Epithelial cell of prostate (primary cell): ENCODE measurements around the gene DOCK8.
A peak's percentile ranks its signal among the peaks of the same experiment; 100 is the strongest.

Experiments
- DNase-seq: peaks from one replicate; pipeline ENCODE4 v3.0.0-alpha.2; 2011; ENCODE audit warnings: low read depth, low spot score
- H3K27ac ChIP-seq: fragments of 450-650 bp; 2 replicates; pipeline ENCODE4 v1.5.1; 2017; ENCODE audit warnings: mild to moderate bottlenecking

Gene DOCK8

DNA sequence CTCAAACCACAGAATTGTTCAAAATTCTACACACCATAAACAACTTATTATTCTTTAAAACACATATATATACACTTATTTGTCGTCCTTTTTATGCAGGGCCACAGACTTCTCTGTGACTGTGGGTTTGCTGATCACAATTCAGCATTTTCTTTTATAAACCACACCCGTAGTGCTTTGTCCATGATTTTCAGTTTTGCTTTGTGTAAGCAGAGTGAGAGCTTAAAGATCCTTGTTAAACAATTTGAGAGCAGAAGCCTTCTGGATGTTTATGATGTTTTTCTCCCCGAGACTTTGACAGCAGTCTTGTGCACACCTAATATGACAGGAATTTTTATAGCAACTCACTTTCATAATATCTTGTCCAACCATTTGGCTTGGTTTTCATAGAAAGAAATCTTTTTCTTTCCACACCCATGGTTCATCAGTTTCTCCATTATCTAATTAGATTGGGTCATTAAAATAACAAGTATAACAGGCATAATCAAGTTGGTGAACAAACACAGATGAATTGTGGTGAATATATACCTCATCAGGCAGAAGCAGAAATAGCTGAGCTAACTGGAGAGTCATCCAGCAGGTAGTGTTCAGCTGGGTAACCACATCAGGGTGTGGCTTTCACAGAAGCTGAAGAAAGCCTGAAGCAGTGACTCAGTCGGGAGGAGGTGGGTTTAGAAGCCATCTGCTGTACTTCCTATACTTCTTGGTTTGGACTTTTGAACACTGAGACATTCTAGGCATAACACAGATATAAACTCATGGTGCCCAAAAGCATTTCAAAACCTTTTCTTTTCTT is 232.8 kb downstream of the DOCK8 start:
- H3K27ac ChIP-seq = peak overlapping the region; percentile 86
- peak; percentile 92 for DNase-seq

DNA sequence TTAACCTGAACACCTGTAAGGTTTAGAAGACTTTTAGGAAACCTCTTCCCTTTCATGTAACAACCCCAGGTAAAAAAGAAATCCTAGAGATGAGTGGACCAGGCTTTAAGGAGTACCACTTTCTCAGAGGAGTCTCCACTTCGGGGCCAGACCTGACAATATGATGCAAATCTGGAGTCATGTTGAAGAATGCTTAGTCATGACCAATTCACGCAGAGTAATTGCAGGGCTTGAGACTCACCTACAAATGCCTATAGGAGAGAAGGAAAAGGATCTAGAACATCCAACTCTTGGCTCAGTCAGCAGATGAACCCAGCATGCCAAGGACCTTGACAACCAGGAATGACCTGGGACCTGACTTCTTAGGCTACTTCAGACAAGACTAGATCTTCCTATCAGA is 235.4 kb downstream of the DOCK8 start:
- H3K27ac ChIP-seq = peak overlapping the region; percentile 32

DNA sequence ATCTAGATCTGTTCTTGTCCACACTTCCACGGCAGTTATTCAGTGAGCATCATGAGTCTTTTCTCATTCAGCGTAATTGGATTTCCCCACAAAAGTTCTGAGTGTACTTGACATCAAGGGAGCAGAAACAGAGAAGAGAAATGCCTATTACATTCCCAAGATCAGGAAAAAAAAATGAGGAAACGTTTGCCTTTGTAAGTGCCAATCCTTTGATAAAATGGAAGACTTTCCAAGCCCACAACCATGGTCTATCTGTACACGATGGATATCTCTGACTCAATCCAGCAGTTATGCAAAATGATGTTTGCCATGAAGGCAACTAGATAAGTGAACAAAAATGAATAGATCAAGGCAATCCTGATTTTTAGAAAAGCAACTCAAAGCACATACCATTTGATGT is 235.9 kb downstream of the DOCK8 start:
- no peak for DNase-seq
- H3K27ac ChIP-seq = peak overlapping the region; percentile 32

More for the DNA sequence above, 235.4 kb downstream of the DOCK8 start:
- DNase-seq = no peak

- DNase-seq = no peak
- H3K27ac ChIP-seq = no peak overlapping the region
Measured at GRCh38 chr9:453832-454231, 239.2 kb downstream of the DOCK8 start.

DNA sequence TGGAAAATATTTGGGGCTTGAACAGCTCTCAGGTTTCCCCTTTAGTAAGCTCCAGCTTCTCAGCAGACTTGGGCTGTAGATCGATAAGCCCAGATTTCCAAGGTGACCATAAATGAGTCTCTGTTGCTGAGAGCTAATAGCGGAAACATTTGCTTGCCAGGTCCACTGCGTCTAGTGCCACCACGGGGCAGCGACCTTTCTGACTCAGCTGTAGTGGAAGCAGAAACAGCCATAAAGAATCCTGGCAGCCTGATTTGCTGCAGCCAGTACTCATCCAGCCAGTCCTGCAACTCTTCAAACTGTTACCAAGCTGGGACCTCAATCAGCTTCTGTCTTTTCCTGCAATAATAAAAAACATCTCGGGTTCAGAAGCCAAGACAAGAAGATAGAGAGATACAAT is 241.7 kb downstream of the DOCK8 start:
- H3K27ac ChIP-seq = no peak overlapping the region
- DNase-seq = no peak

- no peak for DNase-seq
- H3K27ac ChIP-seq = no peak overlapping the region
Measured at GRCh38 chr9:458590-458989, 243.9 kb downstream of the DOCK8 start.

DNA sequence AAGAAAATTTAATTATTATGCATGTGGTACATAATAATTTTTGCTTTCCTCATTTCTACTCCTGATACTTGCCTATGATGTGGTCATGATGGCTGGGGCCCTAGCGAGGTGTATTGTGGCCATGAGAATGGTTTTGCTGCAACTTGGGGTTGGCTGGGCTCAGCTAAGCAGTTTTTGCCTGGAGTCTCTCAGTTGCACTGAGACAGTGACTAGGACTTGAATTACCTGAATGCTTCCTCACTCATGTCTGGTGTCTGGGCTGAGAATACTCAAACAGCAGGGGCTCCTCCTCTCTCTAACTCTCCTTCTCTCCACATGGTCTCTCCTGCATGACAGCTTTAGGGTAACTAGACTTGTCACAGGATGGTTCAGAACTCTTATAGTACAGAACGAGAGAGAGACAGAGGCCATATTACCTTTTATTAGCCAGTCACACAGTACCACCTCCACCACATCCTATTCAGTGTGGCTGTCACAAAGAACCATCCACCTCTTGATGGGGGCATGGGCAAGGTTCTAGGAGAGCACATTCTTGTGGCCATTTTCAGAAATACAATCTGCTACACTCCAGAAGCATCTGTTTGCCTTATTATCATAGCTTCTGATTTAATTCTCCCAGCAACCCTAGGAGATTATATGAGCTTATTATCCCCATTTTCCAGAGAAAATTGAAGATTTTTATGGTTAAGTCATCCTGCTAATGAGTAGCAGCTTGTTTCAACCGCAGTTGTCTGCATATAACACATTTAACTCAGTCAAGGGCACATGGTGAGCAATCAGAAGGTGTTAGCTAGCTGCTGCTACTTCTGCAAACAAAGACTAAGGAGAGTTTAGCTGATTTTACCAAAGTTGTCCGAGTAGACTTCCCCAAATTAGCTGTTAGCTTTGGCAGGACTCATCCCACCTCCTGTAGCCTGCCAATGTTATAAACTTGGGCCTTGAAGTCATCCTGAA is 245.1 kb downstream of the DOCK8 start:
- DNase-seq = no peak
- H3K27ac ChIP-seq = no peak overlapping the region

- H3K27ac ChIP-seq = no peak overlapping the region
- no peak for DNase-seq
Measured at GRCh38 chr9:462121-462520, 247.5 kb downstream of the DOCK8 start.

DNA sequence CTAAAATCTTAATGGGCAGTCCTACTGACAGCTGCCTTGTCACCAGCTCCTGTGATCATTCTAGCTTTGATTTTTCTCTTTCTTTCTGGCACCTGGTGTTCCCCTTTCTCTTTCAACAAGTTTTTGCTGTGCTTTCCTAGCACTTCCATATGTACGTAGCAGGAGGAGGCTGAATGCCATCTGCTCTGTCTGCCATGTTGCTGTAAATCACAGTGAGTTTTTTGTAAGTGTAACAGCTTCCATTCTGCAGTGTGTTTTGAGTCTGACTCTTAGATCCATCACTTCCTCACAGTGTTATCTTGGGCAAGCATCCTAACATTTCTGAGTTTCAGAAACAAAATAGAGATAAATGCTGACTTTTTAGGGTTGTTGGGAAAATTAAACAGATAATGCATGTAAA is 247.9 kb downstream of the DOCK8 start:
- no peak for DNase-seq
- no peak overlapping the region for H3K27ac ChIP-seq

DNA sequence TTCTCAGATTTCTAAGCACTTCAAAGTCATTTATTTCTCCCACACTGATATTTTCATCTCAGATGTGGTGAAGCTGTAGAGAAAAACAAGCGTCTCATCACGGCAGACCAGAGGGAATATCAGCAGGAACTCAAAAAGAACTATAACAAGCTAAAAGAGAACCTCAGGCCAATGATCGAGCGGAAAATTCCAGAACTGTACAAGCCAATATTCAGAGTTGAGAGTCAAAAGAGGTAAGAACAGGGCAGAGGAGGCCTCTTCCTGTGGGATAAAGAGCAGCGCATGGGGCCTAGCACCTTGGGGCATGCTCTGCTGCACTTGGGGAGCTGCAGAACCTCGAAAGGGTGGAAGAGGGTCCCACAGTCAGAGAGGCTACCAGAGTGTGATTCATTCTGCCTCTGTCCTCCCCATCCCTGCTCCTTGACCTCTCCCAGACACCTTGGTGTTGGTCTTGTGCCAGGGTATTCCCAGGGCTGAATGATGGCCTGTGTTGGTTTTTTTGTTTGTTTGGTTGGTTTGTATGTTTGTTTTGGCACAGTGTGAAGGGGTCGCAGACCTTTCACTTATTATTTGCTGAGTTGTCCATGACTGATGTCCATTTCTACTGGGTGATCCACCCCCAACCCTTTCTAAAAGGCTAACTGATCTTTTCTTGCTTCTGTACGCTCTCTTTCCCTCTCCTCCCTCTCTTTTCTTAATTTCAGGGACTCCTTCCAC is 248.9 kb downstream of the DOCK8 start:
- H3K27ac ChIP-seq = no peak overlapping the region
- DNase-seq = no peak

GRCh38 chr9:466747-467146 is 252.1 kb downstream of the DOCK8 start:
- no peak for DNase-seq
- H3K27ac ChIP-seq = no peak overlapping the region

DNA sequence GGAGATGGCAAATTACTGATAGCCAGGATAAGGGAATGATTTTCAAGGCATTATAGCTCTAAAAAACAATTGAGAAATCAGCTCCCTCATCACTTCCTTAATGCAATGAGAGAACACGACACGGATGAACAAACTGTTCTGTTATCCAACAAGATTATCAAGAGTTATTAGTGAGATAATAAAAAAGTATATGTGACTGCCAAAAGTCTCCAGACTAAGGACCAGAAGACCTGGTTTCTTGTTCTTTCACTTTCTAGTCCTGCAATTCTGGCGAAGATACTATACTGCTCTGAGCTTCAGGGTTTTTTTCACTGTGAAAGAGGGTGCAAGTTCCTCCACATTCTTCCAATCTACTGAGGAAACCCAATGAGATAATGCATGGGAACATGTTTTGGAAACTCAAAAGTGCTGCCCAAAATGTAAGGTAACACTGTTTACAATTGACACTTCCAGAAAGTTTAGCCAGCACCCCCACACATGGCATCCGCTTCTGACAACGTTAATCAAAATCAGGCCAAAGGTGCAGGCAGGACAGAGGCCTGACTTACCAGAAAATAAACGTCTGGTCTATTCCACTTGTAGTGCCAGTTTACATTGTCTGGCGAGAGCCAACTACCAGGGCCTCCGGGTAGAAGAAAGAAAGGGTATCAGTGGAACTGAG is 254.2 kb downstream of the DOCK8 start:
- H3K27ac ChIP-seq = peak overlapping the region; percentile 41
- no peak for DNase-seq

DNA sequence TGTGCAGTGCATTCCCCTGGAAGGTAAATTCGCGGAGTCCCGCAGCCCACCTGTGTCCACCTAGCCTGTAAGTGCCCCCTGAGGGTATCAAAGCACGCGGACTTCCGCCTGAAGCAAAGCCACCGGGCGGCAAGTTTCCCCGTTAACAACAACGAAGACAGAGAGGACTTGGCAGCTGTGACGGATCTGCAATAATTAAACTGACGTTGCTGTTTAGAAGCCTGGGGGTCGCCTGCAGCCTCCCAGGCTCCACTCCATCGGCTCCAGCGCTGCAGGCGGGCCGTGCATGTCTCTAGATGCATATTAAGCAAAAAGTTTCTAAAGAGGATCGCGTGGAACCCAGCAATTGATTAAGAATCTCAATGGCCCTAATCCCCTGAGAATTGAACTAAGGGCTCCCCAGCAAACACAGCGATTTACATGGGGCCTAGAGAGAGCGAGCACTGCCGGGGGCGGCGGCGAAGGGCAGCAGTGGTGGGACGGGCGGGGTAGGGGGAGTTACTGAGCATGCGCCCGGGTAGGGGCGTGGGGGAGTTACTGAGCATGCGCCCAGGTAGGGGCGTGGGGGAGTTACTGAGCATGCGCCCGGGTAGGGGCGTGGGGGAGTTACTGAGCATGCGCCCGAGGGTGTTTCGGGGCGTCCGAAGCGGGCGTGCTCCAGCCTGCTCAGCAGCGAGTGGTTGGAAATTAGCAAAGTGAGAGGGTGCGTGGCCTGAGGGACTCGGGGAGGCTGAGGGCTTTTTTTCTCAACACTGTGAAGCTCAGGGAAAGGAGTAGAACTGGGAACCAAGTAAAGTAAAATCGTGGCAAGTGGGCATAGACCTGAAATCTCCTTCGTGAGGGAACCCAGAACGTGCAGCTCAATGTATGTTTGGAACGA is 255.2 kb downstream of the DOCK8 start:
- DNase-seq = peak; percentile 37
- H3K27ac ChIP-seq = peak overlapping the region; percentile 41

- peak overlapping the region; percentile 41 for H3K27ac ChIP-seq
- DNase-seq = no peak
Measured at GRCh38 chr9:470552-471194, 256.0 kb downstream of the DOCK8 start.

DNA sequence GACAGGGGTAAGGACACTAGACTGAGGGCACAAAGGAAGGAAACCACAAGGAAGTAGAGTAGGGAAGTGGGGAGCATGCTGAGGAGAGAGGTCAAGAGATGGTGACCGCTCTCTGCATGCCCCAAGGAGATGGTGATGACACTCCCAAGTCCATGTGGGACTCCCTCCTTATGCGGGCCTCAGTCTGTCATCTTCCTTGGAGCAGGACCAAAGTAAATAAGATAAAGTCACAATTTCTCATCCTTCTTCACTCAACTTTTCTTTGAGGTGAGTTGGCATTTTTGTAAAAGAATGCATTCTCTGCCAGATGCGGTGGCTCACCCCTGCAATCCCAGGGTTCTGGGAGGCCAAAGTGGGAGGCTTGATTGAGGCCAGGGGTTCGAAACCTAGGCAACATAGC is 256.7 kb downstream of the DOCK8 start:
- DNase-seq = no peak

DNA sequence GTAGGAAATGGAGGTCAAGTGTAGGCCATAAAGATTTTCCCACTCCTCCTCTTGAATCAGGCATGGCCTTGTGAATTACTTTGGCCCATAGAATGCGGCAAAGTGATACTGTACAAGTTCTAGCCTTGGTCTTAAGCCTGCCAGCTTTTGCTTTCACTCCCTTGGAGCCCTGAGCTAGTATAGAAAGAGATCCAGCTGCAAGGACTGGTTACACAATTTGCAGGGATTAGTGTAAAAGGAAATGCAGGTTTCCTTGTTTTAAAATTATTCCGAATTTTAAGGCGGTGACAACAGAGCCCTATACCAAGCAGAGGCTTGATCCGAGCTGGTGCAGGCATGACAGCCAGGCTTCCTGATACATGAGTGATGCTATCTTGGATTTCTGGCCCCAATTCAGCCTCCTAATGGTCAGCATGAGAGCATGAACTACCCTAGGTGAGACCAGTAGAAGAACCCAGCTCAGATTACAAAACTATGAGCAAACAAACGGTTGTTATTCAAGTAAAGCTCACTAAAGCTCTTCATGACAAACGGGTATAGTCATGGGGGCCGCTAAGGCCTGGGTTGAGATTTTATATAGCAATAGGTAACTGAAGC is 257.9 kb downstream of the DOCK8 start:
- H3K27ac ChIP-seq = no peak overlapping the region
- no peak for DNase-seq

More for the DNA sequence above, 256.7 kb downstream of the DOCK8 start:
- H3K27ac ChIP-seq = no peak overlapping the region

DNA sequence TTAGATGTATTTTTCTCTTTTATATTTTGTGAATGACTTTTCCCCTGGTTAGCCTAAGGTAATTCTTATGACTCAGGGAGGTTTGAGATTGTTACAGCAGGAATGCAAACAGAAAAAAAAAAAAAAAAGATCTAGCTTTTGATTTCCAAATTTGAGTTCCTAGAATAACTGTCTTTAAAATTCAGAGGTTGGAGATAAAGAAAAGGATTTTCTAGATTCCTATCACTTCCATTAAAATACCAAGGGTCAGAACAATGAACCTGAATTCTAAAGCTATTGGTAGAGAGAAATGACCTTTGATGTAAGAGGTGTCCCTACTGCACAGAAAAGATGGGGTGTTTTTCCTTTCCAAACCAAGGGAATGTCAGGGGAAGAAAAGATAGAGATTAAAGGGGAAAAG is 262.5 kb downstream of the DOCK8 start:
- DNase-seq = no peak
- H3K27ac ChIP-seq = no peak overlapping the region

- no peak overlapping the region for H3K27ac ChIP-seq
- DNase-seq = no peak
Measured at GRCh38 chr9:479304-479970, 264.8 kb downstream of the DOCK8 start.
